Right forelimb (tissue), 1 donor: ENCODE data around the gene ELL.

Experiments used
- DNase-seq: peaks from one replicate; pipeline ENCODE4 v3.0.0-alpha.2; 2018

The ELL gene

DNA sequence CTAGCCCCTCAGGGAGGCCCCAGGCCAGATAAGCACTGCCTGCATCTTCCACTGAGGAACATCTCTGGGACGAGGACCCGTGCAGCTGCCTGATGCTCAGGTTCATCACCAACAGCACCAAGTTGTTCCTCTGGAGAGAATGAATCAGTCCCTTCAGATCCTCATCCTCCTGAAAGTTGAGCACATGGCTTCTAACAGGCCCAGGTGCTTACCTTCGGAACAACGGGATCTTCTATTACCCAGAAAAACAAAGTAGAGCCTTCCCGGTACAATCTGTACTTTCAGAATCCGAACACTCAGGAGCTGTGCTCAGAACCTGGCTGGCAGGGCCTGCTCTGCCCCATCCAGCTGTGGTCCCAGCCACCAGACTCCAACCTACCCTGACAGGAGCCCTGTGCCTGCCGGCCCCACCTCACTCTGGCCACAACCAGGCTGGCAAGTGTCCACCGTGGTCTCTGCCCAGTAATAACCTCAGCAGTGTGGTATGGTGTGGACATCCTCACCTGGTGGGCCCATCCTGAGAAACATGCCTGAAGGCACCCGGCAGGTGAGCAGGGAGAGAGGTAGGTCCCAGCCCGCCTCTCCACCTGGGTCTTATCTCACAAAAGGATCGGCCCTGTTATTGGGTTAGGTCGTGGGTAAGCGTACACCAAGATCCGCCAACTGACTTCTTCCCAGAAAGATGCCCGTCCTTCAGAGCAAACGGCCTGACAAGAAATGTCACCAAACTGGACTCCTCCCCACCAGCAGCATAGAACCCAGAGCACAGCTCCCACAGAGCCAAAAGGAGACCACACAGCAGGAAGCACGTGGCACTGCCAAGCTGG, 34.1 kb downstream of the ELL start:
- DNase-seq, result no peak

DNA sequence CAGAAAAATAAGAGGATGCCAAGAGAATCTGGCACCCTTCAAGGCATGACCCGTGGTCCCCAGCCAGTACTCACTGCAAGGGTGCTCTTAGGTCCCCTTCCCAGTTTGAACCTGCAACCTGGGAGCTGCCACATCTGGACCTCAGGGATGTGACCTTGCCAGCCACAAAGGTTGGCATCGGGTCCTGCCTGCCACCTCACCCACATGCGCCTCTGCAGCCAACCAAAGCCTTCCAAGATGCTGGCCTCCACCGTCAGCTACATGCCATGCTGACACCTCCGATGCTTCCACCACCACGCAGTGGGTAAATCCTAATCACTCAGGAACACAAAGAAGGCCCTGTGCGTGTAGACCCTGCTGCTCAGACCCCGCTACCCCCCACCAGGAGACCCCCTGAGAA, 35.1 kb downstream of the ELL start:
- DNase-seq, result no peak

DNA sequence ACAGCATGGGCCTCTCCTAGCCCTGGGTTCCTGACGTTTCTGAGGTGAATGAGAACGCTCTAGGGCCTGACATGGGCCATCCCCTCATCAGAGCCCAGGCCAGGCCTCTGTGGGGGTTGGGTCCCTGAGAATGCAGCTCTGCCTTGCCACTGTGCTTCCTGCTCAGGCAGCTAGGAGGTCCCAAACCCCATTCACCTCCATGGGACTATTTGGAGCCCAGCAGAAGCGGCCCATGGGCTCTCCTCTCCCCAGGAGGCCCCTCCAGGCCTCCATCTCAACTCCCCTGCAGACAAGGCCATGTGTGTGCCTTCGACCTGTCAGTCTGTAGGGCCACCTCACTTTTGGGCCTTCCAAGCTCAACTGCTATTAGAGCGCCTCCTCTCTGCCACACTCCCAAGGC, 36.9 kb downstream of the ELL start:
- no peak for DNase-seq

DNA sequence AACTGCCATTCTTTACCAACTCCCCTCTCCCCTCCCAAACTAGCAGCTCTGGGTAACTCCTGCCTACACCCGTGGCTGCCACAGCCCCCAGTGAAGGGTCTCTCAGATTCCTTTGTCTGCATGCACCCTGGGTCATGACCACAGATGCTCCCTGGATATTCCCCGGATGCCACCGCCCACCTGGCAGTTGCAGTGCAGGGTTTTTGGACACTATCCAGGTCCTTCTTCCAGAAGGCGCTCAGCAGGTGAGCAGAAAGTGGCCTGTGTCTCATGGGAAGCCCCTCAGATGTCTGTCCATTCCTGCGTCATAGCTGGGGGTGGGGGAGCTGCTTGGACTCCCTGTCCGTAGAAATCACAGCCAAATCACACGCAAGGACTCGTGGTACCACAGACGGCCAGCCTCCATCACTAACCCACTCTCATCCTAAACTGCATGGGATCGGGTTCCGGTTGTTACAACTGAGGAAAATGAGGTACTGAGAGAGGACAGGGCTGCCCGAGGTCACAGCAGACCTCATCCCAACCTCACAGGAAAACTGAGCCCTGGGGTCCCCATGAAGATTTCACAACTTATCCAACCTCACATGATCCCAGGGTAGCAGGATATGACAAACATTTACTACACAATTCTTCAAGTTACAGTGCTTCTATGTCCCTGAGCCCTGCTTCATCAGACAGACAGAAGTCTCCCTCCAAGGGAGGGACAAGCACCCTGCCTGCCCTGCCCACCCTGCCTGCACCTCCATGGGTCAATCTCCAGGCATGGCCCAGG, 38.6 kb downstream of the ELL start:
- no peak for DNase-seq

DNA sequence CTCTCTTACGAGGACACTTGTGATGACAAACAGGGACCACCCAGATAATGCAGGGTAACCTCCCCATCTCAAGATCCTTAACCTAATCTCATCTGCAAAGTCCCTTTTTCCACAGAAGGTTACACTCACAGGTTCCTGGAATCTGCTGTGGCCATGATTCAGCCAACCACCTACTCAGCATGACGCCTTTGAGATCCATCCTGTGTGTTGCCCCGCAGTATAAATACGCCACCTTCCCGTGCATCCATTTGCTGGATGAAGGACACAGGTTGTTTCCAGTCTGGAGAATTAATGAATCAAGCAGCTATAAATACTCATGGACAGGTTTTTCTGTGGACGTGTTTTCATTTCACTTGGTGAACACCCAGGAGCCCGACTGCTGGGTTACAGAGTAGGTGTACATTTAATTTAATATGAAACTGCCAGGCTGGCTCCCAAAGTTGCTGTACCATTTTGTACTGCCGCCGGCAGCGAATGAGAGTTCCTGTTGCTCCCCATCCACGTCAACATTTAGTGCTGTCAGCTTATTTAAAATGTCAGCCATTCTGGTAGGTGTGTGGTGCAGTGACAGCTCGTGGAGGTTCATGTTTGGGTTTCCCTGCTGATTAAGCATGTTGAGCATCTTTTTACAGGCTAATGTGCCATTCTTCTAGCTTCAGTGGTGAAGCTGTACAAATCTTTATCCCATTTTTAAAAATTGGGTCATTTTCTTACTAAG, 40.2 kb downstream of the ELL start:
- no peak for DNase-seq

DNA sequence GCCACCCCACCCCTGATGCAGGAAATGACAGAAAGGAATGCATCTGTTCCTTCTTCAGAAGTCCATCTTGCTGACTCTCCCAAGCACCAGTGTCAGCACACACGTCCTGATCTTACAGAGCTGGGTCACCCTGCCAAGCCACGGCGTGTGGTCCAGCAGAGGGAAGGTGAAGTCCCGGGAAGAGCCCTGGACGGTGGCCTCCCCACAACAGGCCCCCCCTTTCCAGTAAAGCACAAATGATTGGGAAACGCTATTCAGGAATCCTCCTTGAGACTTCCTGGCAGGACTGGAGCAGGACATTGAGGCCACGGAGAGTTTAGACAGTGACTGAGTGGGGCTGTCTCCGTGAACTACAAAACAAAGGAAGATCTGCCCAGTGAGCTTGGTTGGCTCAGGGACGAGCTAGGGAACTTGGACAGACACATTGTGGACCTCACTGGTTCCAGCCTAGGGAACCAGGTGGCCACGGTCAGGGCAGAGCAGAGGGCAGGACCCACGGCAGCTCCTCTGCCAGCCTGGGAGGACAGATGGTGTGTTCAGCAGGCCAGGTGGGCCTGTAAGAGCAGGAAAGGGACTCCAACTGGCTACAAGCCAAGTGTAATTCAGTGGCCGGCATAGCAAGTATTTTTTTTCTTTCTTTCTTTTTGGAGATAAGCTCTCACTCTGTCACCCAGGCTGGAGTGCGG, 41.7 kb downstream of the ELL start:
- no peak for DNase-seq

DNA sequence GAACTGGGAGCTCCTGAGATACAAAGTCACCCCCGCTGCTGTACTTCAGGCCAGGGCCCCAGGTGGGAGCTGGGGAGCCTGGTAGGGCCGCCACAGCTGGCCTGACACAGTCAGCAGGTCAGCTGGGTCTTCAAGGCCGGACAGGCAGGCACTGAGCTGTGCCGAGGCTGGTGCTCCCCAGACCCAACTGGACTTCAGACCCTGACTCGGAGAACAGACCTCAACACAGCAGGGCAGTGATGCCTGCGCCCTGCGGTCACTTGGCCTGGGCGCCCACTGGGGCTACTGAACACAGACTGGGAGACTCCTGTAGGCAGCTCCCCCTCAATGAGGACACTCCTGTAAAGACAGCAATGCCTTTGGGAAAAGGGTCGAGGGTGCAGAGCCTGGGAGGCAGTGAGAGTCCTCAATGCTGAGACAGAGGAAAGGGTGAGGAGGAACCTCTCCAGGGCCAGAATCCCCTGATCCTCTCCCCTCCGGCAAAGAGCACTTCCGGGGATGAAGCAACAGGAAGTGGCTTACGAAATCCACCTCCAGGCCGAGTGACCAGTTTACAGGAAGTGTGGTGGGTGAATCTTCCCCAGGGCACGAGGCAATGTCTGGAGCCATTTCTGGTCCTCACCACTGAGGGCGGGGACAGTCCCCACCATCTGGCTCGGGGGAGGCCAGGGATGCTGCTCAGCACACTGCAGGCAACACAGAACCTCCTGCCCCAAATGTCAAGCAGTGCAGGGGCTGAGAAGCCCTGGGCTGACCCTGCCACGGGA, 43.1 kb downstream of the ELL start:
- DNase-seq, result no peak

DNA sequence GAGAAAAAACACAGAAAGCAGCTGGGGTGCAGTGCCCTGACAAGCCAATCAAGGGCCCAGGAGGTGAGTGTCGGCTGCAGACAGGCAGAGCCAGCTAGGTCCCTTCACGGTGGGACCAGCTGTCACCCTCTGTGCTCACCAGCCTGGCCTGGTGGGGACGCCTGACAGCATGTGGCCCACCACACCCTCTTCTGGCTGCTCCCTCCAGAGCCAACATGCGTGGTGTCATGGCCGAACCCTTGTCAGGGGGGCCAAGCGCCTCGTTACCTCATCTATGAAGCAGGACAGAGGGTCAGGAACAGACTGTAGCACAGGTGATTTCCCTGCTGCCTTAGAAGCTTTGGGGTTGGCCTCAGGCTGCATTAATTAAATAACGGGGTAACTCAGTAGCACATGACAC, 43.9 kb downstream of the ELL start:
- DNase-seq, result no peak

DNA sequence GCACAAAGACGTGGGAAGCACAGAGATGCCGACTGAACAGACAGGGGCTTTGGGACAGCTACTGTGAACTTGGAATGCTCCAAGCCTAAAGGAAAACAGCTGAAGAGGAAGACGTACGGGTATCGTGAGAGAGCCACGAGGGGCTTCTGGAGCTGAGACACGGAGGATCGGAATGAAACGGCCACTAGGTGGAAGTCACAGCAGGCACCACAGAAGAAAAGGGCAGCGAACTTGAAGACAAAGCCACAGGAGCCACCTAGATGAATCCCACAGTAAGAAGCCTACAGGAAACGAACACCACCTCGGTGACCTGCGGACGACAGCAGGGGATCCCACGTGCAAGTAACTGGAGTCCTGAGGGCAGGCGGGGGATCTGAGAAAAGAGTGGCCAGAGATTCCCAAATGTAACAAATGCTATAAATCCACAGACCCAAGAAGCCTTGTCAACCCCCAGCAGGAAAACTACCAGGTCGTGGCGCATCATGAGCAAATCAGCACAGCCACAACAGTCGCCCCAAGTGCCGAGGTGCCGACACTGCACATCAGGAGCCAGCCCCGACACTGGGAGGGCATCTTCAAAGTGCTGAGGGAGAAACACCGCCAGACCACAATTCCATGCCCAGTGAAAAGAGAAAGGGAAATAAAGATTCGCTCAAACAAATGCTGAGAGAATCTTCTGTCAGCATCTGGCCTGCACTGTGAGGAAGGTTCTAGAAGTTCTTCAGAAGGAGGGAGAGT, 44.7 kb downstream of the ELL start:
- DNase-seq, result no peak

DNA sequence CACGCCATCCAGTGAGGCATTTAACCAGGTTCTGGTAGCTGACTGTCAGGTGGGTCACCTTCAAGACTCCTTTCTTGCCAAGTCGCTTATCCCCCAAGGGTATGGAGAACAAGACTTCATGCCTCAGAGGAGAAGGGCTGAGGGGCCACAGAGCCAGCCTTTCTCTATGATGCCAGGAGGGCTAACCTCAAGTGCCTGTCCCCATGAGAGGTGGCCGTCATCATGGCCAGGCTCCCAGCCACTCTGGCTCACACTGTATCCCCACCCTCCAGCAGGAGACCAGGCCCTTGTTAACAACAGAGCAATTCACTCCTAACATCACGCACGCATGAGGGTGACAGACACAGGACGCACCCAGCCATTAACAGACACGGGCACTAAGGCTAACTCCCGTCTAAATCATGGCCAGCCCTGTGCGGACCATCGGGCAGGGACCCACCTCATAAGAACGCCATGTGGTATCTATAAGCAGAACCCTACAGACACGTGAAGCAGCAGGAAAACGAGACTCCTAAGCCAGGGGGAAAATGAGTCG, 45.3 kb downstream of the ELL start:
- no peak for DNase-seq

DNA sequence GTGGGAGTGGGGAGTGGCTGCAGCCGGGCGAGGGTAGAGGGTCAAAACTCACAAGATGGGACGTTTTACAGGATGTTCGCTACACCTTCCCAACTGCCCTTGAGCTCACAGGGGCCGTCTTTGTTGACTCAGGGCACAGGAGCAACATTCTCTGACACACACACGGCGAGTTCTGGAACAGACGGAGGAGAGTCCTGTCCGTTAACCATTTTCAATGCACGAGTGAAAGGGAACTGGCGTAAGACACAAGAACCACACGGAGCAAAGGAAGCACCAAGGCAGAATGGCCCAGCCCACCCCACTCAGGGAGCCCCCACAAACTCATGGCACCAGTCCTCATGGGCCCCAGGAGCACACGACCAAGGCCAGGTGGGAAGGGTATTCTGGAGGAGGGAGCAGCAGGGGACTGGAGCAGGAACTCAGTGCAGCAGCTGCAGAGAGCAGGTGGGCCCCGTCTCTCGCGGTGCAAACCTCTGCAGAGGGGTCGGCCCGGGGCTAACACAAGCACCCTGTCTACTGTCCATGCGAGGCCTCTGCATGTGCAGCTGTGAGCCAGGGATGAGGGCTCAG, 46.0 kb downstream of the ELL start:
- DNase-seq, result no peak

DNA sequence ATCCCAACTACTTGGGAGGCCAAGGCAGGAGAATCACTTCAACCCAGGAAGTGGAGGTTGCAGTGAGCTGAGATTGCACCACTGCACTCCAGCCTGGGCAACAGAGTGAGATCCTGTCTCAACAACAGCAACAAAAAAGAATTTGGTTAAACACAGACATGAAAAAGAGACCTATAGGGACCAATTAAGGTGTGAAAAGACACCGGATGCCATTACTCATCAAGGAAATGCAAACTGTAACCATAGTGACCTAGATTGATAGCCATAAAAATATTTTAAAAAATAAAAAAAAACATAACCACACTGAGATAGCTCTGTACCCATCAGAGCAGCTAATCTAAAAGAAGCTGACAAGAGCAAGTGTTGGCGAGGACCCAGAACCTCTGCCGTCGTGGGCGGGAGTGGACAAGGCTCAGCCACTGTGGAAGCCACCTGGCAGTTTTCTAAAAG, 46.8 kb downstream of the ELL start:
- no peak for DNase-seq

DNA sequence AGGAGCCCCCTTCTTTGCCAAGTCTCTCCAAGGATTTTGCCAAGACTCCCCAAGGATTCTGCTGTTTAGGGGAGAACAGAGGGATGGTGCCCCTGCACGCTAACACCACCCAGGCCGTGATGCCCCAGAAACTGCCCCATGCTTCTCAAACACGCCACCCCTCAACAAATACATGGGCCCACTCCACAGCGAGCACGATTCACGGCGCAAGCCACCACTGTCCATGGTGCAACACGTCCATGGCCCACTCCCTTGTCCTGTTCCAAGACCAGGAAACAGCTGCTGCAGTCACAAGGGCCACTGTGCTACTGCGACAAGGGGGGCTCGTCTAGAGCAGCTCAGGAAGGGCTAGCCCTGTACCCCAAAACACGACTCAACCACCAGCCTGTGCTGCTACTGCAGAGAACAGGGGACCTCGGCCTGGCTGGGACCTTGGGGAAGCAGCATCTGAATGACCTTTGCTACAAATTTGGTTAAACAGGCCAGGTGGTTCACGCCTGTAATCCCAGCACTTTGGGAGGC, 47.4 kb downstream of the ELL start:
- DNase-seq, result no peak

DNA sequence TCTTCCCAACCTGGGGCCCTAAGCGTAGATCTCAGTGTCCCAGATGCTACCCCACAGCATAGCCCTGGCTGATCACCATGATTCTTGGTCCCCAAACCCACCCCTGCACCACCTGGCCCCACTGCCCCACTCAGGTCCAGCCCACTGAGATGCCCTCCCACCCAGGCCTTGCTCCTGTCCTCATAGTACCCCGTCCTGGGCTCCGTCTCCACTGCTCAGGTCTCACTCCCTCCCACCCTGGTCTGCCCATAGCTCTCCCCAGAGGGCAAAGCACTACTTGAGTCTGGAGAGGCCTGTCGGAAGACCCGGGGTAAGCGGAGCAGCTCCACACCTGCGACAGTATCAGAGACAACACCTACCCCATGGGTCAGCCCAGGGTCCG, 48.2 kb downstream of the ELL start:
- no peak for DNase-seq

DNA sequence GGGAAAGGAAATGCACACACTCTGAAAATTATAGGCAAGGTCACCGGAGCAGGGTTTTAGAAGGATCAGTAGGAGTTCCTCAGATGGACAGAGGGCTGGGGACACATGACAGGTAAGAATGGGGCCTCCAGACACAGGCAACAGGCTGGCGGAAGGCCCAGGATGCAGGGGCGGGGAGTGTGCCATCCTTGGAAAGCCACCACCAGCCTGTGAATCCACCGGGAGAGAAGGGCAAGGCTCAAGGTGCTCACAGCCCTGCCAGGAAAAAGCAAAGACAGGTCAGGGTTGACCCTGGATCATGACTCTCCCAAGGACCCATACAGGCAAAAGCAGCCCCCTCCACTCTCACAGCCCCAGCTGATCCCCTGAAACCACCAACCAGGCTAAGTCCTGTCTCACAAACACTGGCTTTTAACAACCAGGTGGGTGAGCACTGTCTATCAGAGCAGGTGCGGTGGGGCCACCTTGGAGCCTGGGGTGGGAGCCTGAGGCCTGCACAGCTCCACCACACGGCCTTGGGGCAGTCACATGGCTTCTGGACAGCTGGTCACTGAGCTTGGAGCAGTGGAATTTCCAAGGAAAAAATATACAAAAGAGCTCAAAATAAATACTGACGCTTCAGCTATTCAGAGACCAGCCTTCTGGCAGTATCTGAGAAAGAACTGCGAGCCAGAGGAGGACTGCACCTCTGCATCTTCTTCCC, 48.7 kb downstream of the ELL start:
- no peak for DNase-seq

DNA sequence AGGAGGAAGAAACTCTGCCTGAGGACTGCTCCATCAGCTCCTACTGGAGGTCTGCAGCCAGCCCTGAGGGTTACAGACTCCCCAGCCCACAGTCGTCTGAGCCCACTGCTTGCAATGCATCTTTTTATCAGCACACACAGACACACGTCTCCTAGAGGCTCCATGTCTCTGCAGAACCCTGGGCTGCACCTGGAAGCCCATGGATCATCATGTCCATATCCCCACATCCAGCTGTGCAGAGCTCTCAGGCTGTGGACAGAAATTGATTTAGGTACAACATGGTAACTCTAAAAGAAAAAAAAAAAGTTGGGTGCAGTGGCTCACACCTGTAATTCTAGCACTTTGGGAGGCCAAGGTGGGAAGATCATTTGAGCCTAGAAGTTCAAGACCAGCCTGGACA, 51.1 kb downstream of the ELL start:
- DNase-seq, result no peak

DNA sequence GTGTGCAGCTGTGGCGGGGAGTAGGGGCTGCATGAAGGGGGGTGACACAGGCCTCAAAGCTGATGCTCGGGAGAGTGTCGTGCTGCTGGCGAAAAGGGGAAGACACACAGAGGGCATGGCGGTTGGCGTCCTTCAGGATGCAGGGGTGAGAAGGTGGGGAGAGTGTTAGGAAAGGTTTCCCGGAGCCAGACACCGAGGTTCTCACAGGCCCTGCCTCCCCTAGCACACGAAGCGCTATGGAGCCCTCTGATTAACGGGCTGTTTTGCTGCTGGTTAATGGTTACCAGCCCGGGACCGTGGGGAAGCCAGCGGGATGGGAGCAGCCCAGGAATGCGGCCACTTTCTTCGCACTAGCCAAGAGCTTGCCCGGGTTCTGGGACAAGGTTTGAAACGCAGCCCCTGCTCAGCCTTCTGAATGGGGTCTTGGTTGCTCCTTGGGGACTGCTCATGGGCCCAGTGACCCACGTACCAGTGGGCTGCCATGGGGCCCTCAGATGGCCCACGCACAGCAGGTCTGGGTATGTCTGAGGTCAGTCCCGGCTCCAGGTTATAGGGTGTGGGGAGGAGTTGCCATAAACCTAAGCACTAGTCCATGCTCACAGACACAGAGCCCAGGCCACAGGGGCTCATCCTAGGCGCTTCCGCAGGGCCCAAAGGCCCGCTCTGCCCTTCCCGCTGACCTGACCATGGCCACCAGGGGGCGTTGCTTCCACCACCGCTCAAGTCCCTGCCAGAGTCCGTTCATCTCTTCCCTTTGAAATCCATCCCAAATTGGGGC, 52.6 kb downstream of the ELL start:
- DNase-seq, result peak; percentile 74

DNA sequence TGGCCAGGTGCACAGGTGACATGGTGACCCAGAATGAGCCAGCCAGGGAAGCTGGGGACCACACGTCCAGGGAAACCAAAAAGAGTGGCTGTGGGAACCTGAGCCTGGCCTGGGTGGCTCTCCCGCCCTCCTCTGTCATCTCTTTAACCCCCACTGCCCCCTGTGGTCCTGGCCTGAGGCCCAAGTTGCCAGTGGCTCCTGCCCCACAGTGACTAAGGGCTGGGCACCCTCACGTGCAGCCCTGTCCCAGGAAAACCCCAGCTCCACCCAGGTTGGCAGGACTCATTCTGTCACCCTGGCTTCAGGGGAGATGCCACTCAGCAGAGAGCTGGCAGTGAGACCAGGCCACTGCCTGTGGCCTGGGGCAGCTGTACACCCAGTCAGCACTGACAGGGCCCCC, 53.4 kb downstream of the ELL start:
- DNase-seq, result no peak

DNA sequence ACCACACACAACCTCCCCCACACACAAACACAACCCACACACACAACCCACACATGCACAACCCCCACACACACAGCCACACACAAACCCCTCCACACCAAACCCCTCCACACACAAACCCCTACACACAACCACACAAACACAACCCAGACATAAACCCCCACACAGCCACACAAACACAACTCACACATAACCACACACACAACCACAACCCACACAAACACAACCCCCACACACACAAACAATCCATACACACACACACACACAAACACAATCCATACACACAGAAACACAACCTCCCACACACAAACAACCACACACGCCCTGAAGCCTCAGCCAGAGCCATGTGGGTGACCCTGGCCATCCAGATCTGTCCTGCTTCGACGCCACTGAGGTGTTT, 53.9 kb downstream of the ELL start:
- DNase-seq, result no peak
